Karpas-422 (cell line): ENCODE results near the gene PHETA1. TPM values are rescaled to one million over a fixed set of nuclear protein-coding genes. Genes with fewer than 3 reads are reported as not detected.
"Not testable (repeated sequence)": the region's sequence is repeated elsewhere in the genome, so short reads cannot be mapped to it uniquely, and the experiment has no call there.

ENCODE experiments used
- DNase-seq: peaks from one replicate; pipeline ENCODE4 v3.0.0-alpha.2; 2015
- H2AFZ ChIP-seq: fragments of 200-600 bp; sonication (generic); 2 replicates; pipeline ENCODE4 v1.6.1; 2014; ENCODE audit warnings: antibody characterized with exemption, low read length, mixed read lengths
- H3K27ac ChIP-seq: fragments of 200-600 bp; sonication (generic); 2 replicates; pipeline ENCODE4 v1.5.1; 2014; ENCODE audit warnings: mild to moderate bottlenecking, low read length, moderate library complexity
- H3K27me3 ChIP-seq: fragments of 200-600 bp; sonication (generic); 2 replicates; pipeline ENCODE4 v1.6.1; 2014; ENCODE audit warnings: low read length, mixed read lengths
- H3K36me3 ChIP-seq: fragments of 200-600 bp; sonication (generic); 2 replicates; pipeline ENCODE4 v1.6.1; 2014; ENCODE audit warnings: low read length, mixed read lengths; ENCODE audit not compliant: insufficient read depth
- H3K4me1 ChIP-seq: fragments of 200-600 bp; sonication (generic); 2 replicates; pipeline ENCODE4 v1.6.1; 2014; ENCODE audit warnings: mild to moderate bottlenecking, low read length, mixed read lengths
- H3K4me2 ChIP-seq: fragments of 200-600 bp; sonication (generic); 2 replicates; pipeline ENCODE4 v1.6.1; 2014; ENCODE audit warnings: low read length, low read depth, mild to moderate bottlenecking; ENCODE audit not compliant: poor library complexity, severe bottlenecking
- H3K4me3 ChIP-seq: fragments of 200-600 bp; sonication (generic); 2 replicates; pipeline ENCODE4 v1.5.1; 2014; ENCODE audit warnings: mild to moderate bottlenecking, antibody characterized with exemption, low read length, mixed read lengths
- H3K79me2 ChIP-seq: fragments of 200-600 bp; sonication (generic); 2 replicates; pipeline ENCODE4 v1.6.1; 2014; ENCODE audit warnings: mild to moderate bottlenecking, low read length, mixed read lengths
- H3K9ac ChIP-seq: fragments of 200-600 bp; sonication (generic); 2 replicates; pipeline ENCODE4 v1.6.0; 2014; ENCODE audit warnings: low read length
- H3K9me2 ChIP-seq: fragments of 200-600 bp; sonication (generic), shearing (Covaris generic); replicated peaks from 2 replicates; pipeline ENCODE4 v1.6.0; 2014; ENCODE audit warnings: mild to moderate bottlenecking, low read length, moderate library complexity; ENCODE audit not compliant: insufficient read depth
- H3K9me3 ChIP-seq: fragments of 300-700, 200-600 bp; sonication (generic); 2 replicates; pipeline ENCODE4 v1.6.1; 2014; ENCODE audit warnings: low read length, mixed read lengths
- H4K20me1 ChIP-seq: fragments of 200-600 bp; sonication (generic); 2 replicates; pipeline ENCODE4 v1.6.1; 2014; ENCODE audit warnings: mild to moderate bottlenecking, antibody characterized with exemption, low read length, low read depth; ENCODE audit not compliant: insufficient read depth
- total RNA-seq: library from RNA; depleted of rRNA; stranded (reverse); fragments of >200 nt; shearing (Covaris generic); gene quantifications from 2 replicates; pipeline ENCODE4 v1.2.3, GENCODE V29; 2014; ENCODE audit warnings: low replicate concordance

PHETA1 gene
- total RNA-seq, 1 experiment from 2014 or later = 0.11 TPM

DNA sequence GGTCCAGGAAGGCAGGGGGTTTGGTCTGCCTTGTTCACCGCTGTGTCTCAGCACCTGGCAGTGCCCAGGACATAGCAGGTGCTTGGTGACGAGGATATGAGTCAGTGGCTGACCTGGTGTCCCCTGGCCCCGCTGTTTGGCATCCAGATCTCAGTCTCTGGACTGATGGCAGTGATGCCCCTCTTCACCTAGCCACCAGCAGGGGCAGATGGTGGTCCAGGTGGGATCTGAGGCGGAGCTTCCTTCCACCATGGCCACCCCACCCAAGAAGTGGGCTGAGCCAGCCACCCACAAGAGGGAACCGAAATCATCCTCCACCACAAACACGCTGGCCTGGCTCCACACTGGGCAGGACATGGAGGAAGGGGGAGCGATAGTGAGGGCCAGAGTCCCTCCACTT is 20.7 kb upstream of the PHETA1 start:
- no peaks in the 10 kb centered on the region for H4K20me1 ChIP-seq
- H3K36me3 ChIP-seq = no peaks in the 10 kb centered on the region
- no peak overlapping the region for H3K4me2 ChIP-seq
- H3K79me2 ChIP-seq = no peaks in the 10 kb centered on the region
- no peak overlapping the region for H2AFZ ChIP-seq
- H3K27me3 ChIP-seq = no peaks in the 10 kb centered on the region
- H3K4me1 ChIP-seq = no peaks in the 10 kb centered on the region
- no peak overlapping the region for H3K9ac ChIP-seq
- DNase-seq = no peak
- H3K9me3 ChIP-seq = no peaks in the 10 kb centered on the region
- no peak overlapping the region for H3K4me3 ChIP-seq
- no peak overlapping the region for H3K27ac ChIP-seq
- H3K9me2 ChIP-seq = no peaks in the 10 kb centered on the region

DNA sequence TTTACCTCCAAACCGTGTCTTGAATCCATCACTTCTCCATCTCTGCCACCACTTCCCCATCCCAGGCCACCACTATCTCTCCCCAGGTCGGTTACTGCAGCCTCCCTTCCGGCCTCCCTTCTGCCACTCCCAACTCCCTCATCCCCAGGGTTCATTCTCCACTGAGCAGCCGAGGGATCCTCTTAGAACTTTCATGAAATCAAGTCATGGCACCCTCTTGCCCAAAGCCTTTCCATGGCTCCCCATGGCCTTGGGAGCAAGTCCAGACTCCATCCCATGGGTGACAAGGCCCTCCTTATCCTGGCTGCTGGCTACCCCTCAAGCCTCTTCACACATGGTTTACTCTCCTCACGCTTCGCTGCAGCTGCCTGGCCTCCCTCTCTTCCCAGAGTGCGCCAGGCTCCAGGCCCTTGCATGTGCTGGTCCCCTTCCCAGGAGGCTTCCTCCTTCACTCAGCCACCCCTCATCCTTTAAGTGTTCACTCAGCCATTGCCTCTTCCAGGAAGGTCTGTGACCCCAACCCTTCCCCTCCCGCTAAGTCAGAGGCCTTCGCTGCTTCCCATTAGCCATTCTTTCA is 18.9 kb upstream of the PHETA1 start:
- no peaks in the 10 kb centered on the region for H3K27me3 ChIP-seq
- H3K4me2 ChIP-seq = no peak overlapping the region
- no peaks in the 10 kb centered on the region for H3K36me3 ChIP-seq
- H3K4me3 ChIP-seq = no peak overlapping the region
- H3K79me2 ChIP-seq = no peaks in the 10 kb centered on the region
- H3K9me3 ChIP-seq = no peaks in the 10 kb centered on the region
- no peak overlapping the region for H3K9ac ChIP-seq
- no peak overlapping the region for H3K27ac ChIP-seq
- H2AFZ ChIP-seq = no peak overlapping the region
- DNase-seq = no peak
- no peaks in the 10 kb centered on the region for H3K4me1 ChIP-seq
- no peaks in the 10 kb centered on the region for H4K20me1 ChIP-seq
- H3K9me2 ChIP-seq = no peaks in the 10 kb centered on the region

DNA sequence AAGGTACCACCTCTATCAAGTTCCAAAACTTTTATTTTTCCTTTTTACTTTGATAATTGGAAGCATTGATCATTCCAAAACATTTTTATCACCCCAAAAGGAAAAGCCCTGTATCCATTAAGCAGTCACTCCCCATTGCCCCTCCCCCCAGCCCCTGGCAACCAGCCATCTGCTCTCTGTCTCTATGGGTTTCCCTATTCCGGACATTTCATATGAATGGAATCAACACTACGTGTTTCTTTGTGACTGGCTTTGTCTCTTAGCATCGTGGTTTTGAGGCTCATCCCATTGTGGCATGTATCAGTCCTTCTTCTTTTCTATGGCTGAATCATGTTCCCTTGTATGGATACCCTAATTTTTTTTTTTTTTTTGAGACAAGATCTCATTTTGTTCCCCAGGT is 18.0 kb upstream of the PHETA1 start:
- Histone ChIP-seq H3K4me3 (no peak overlapping the region), H3K27ac (no peak overlapping the region), H4K20me1 (no peaks in the 10 kb centered on the region), H3K9ac (no peak overlapping the region), H3K9me2 (no peaks in the 10 kb centered on the region), H3K4me1 (no peaks in the 10 kb centered on the region), H3K36me3 (no peaks in the 10 kb centered on the region), H3K79me2 (no peaks in the 10 kb centered on the region), H2AFZ (no peak overlapping the region), H3K9me3 (no peaks in the 10 kb centered on the region), H3K4me2 (no peak overlapping the region), H3K27me3 (no peaks in the 10 kb centered on the region)
- no peak for DNase-seq

DNA sequence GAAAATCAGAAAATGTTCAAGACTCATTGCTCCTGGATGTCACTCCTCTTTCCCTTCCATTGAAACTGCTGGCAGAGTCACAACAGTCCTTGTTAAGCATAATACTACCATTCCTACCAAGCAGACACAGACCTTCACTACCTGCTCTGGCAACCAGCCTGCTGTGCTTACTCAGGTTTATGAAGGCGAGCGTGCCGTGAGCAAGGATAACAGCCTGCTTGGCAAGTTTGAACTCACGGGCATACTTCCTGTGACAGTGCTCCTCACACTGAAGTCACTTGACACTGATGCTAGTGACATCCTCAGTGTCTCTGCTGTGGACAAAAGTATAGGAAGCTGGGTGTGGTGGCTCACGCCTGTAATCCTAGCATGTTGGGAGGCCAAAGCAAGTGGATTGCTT is 15.7 kb upstream of the PHETA1 start:
- Histone ChIP-seq H3K27ac (no peak overlapping the region), H3K9ac (no peak overlapping the region), H3K4me2 (no peak overlapping the region), H2AFZ (no peak overlapping the region), H3K9me3 (no peaks in the 10 kb centered on the region), H3K9me2 (no peaks in the 10 kb centered on the region), H4K20me1 (no peaks in the 10 kb centered on the region), H3K27me3 (no peaks in the 10 kb centered on the region), H3K36me3 (no peaks in the 10 kb centered on the region), H3K79me2 (no peaks in the 10 kb centered on the region), H3K4me1 (no peaks in the 10 kb centered on the region), H3K4me3 (no peak overlapping the region)
- DNase-seq = no peak

DNA sequence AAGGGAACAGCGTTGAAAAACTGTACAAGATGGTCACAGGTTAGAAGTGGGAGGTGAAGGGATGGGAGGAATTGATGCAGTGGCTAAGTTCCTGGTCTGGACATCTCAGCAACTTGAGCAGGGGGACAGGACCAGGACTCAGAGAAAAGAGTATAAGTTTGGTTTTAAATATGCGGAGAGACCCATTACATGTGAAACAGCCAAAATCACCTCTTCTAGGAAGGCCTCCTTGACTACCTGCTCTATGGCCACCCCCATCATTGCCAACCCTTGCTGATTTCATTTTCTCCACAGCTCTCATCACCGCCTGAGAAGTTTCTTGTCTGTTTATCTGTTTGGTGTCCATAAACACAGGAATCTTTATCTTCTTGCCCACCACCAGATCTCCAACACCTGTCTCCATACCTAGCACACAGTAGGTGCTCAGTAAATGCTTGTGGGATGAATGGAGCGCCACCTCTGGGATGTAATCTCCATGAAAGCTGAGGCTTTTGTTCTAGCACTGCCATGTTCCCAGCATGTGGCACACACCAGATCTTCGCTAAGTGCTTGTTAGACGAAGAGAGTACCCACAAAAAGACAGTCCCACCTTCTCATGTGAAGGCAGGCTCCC is 11.2 kb upstream of the PHETA1 start:
- Histone ChIP-seq H3K9me2 (no peaks in the 10 kb centered on the region), H3K27me3 (no peaks in the 10 kb centered on the region), H3K9me3 (no peaks in the 10 kb centered on the region), H2AFZ (no peak overlapping the region), H3K9ac (no peak overlapping the region), H3K4me1 (no peaks in the 10 kb centered on the region), H3K36me3 (no peaks in the 10 kb centered on the region), H3K79me2 (no peaks in the 10 kb centered on the region), H3K4me3 (no peak overlapping the region), H3K27ac (no peak overlapping the region), H3K4me2 (no peak overlapping the region), H4K20me1 (no peaks in the 10 kb centered on the region)
- DNase-seq = no peak

DNA sequence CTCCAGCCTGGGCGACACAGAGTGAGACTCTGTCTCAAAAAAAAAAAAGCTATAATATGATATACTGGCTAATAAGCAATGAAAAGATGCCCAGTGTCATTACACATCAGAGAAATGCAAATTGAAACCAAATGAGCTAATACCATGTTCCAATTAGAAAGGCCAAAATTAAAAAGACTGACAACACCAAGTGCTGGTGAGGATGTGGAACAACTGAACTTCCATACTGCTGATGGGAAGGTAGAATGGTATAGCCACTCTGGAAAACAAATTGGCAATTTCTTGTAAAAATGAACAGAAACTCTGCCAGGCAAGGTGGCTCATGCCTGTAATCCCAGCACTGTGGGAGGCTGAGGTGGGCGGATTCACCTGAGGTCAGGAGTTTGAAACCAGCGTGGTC is 8.5 kb upstream of the PHETA1 start:
- Histone ChIP-seq H3K9me3 (no peaks in the 10 kb centered on the region), H4K20me1 (no peaks in the 10 kb centered on the region), H3K4me1 (no peaks in the 10 kb centered on the region), H3K9me2 (no peaks in the 10 kb centered on the region), H3K4me3 (no peak overlapping the region), H3K27me3 (no peaks in the 10 kb centered on the region), H3K36me3 (no peaks in the 10 kb centered on the region), H3K9ac (no peak overlapping the region), H3K27ac (no peak overlapping the region), H3K79me2 (no peaks in the 10 kb centered on the region), H3K4me2 (no peak overlapping the region), H2AFZ (no peak overlapping the region)
- no peak for DNase-seq

DNA sequence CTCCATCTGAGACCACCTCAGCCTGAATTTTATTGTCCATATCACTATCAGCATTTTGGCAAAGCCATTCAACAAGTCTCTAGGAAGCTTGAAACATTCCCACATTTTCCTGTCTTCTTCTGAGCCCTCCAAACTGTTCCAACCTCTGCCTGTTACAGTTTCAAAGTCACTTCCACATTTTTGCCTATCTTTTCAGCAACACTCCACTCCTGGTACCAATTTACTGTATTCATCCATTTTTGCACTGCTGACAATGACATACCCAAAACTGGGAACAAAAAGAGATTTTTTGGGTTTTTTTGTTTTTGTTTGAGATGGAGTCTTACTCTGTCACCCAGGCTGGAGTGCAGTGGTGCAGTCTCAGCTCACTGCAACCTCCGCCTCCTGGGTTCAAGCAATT is 4.3 kb upstream of the PHETA1 start:
- H3K9me3 ChIP-seq, H3K4me3 ChIP-seq, H3K27ac ChIP-seq, H3K27me3 ChIP-seq, H3K9ac ChIP-seq, H3K4me1 ChIP-seq, H3K36me3 ChIP-seq, H4K20me1 ChIP-seq, H3K4me2 ChIP-seq, H3K9me2 ChIP-seq, H3K79me2 ChIP-seq, H2AFZ ChIP-seq, DNase-seq: not testable (repeated sequence)

DNA sequence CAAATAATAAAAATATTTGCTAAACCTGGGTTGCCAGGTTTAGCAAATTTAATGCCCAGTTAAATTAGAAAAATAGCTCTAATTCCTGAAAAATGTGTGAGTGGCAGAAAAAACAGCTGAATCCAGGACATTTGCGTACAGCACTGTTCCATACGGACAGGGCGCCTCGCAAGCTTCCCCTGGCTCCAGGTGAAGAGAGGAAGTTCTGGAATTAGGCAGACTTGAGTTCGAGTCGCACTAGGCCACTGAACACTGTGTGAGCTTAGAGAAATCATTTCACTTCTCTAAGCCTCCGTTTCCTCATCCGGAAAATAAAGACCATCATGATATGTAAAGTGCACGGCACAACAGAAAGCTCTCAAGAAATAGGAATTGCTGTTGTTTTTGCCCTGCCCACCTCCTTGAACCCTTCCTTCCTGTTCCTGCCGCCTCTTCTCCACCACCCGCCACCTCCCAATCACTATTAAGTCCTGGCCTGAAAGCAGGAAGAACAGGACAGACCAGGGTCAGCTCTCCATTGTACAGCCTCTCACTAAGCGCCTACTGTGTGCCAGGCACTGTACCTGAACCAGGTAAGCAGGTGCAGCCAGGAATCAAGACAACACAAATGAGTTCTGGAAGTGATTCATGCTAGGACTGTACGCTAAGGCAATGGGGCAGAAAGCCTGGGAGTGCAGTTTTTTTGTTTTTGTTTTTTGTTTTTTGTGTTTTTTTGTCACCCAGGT is 763 bp upstream of the PHETA1 start:
- H3K9me2 ChIP-seq = no peaks in the 10 kb centered on the region
- peak overlapping the region; percentile 61 for H3K9ac ChIP-seq
- H3K36me3 ChIP-seq = no peaks in the 10 kb centered on the region
- H3K4me1 ChIP-seq = peaks cover 12% of the 10 kb centered on the region
- DNase-seq = no peak
- H3K9me3 ChIP-seq = no peaks in the 10 kb centered on the region
- no peaks in the 10 kb centered on the region; the same call in 1 of the 2 replicates for H3K27me3 ChIP-seq
- peak overlapping the region; percentile 78 for H3K4me2 ChIP-seq
- no peaks in the 10 kb centered on the region for H3K79me2 ChIP-seq
- H2AFZ ChIP-seq = peak overlapping the region; percentile 73; the same call in 1 of the 2 replicates
- no peak overlapping the region for H3K27ac ChIP-seq
- H3K4me3 ChIP-seq = peak overlapping the region; percentile 68
- no peaks in the 10 kb centered on the region for H4K20me1 ChIP-seq
